B cell (primary cell): ENCODE measurements around the gene GBA2. TPM values are rescaled to one million over a fixed set of nuclear protein-coding genes. Genes with fewer than 3 reads are reported as not detected.

Experiments used
- ATAC-seq: fragments of 200-7000 bp; cut with Tn5 transposase; one replicate; pipeline ENCODE4 v1.10.0; 2021; ENCODE audit warnings: low read depth, mild to moderate bottlenecking, moderate number of reproducible peaks, moderate library complexity
- CTCF ChIA-PET: fragments of 350-600 bp; sonication (Branson Sonifier 250); formaldehyde crosslinking; loops from one replicate; lab custom pipeline; 2021; ENCODE audit warnings: antibody characterized with exemption, inconsistent platforms; lab: Charles Lee
- POLR2A ChIA-PET: fragments of 350-600 bp; sonication (Branson Sonifier 250); formaldehyde crosslinking; loops from one replicate; lab custom pipeline; 2021; ENCODE audit warnings: antibody characterized with exemption; lab: Charles Lee
- DNase-seq: peaks from one replicate; pipeline ENCODE4 v3.0.0; 2013
- H2AFZ ChIP-seq: 2 replicates; pipeline ENCODE4 v1.6.1; 2012; ENCODE audit warnings: mild to moderate bottlenecking, low read depth, low read length; ENCODE audit not compliant: insufficient read depth, poor library complexity, severe bottlenecking
- H3K27ac ChIP-seq, 2 donors: 1 replicate in 1 of 2; 2 replicates in 1 of 2; pipeline ENCODE4 v1.5.1; 2012 to 2013; ENCODE audit warnings: low read length in 2 of 2, mild to moderate bottlenecking in 2 of 2, moderate library complexity in 1 of 2
- H3K27me3 ChIP-seq, 4 experiments: fragments of 200-600 bp in 1 of 4; sonication (generic) in 1 of 4; replicated peaks in 1 of 4; 1 replicate in 2 of 4; 2 replicates in 2 of 4; pipeline versions ENCODE4 v1.6.1 to v1.7.0; 2013 to 2016; ENCODE audit warnings: low read length in 3 of 4, mild to moderate bottlenecking in 2 of 4, mixed read lengths in 1 of 4, moderate library complexity in 1 of 4; ENCODE audit not compliant: insufficient read depth in 4 of 4, control insufficient read depth in 3 of 4; ENCODE audit errors: control extremely low read depth in 1 of 4
- H3K36me3 ChIP-seq, 2 experiments: replicated peaks in 1 of 2; 1 replicate in 1 of 2; 2 replicates in 1 of 2; pipeline versions ENCODE4 v1.6.1 to v1.7.1; 2013; ENCODE audit warnings: low read length in 1 of 2; ENCODE audit not compliant: insufficient read depth in 2 of 2, control insufficient read depth in 1 of 2; ENCODE audit errors: control extremely low read depth in 1 of 2, extremely low read depth in 1 of 2
- H3K4me1 ChIP-seq, 2 donors: fragments of 200-600 bp in 1 of 2; sonication (generic) in 1 of 2; 1 replicate in 1 of 2; 2 replicates in 1 of 2; pipeline versions ENCODE4 v1.5.1 to v1.6.1; 2013 to 2017; ENCODE audit warnings: low read length in 2 of 2; ENCODE audit not compliant: control insufficient read depth in 2 of 2, insufficient read depth in 2 of 2
- H3K4me2 ChIP-seq: replicated peaks from 2 replicates; pipeline ENCODE3; 2012; ENCODE audit warnings: mild to moderate bottlenecking, low read depth, low read length; ENCODE audit not compliant: poor library complexity, severe bottlenecking
- H3K4me3 ChIP-seq, 5 experiments: fragments of 200-600 bp in 1 of 5; sonication (generic) in 1 of 5; 1 replicate in 3 of 5; 2 replicates in 2 of 5; pipeline versions ENCODE4 v1.5.1 to v1.7.0; 2011 to 2016; ENCODE audit warnings: low read length in 4 of 5, mild to moderate bottlenecking in 4 of 5, low read depth in 2 of 5, control low read depth in 1 of 5, moderate library complexity in 1 of 5; ENCODE audit not compliant: insufficient read depth in 1 of 5; ENCODE audit errors: control extremely low read depth in 1 of 5, extremely low read depth in 1 of 5
- H3K79me2 ChIP-seq: fragments of 200-600 bp; sonication (generic); one replicate; pipeline ENCODE4 v1.6.0; 2016; ENCODE audit warnings: low read length; ENCODE audit not compliant: control insufficient read depth, insufficient read depth
- H3K9ac ChIP-seq: fragments of 200-600 bp; sonication (generic); 2 replicates; pipeline ENCODE4 v1.6.1; 2017; ENCODE audit warnings: mild to moderate bottlenecking, low read length, moderate library complexity
- H3K9me3 ChIP-seq, 3 donors: one replicate each; pipeline versions ENCODE4 v1.6.1 to v1.7.1; 2013; ENCODE audit warnings: low read length in 2 of 3; ENCODE audit not compliant: control insufficient read depth in 2 of 3, insufficient read depth in 1 of 3; ENCODE audit errors: control extremely low read depth in 1 of 3
- H4K20me1 ChIP-seq: 2 replicates; pipeline ENCODE4 v1.6.0; 2012; ENCODE audit warnings: mild to moderate bottlenecking, low read length; ENCODE audit not compliant: insufficient read depth, control insufficient read depth, poor library complexity, severe bottlenecking
- H3K27ac Mint-ChIP-seq: one replicate; pipeline ENCODE4 v1.8.0; 2021; ENCODE audit warnings: mixed read lengths
- H3K27me3 Mint-ChIP-seq: one replicate; pipeline ENCODE4 v1.8.0; 2021; ENCODE audit warnings: mixed read lengths
- H3K4me1 Mint-ChIP-seq: one replicate; pipeline ENCODE4 v1.8.0; 2021; ENCODE audit warnings: mixed read lengths
- H3K4me3 Mint-ChIP-seq: one replicate; pipeline ENCODE4 v1.8.0; 2021; ENCODE audit warnings: mixed read lengths
- H3K9me3 Mint-ChIP-seq: one replicate; pipeline ENCODE4 v1.8.0; 2022; ENCODE audit warnings: mixed read lengths; ENCODE audit not compliant: insufficient read depth
- EZH2 ChIP-seq: IDR thresholded peaks from 2 replicates; pipeline ENCODE4 v1.6.1; 2012; ENCODE audit warnings: borderline replicate concordance, low read depth, mild to moderate bottlenecking, moderate library complexity, low read length; ENCODE audit not compliant: insufficient read depth, poor library complexity, severe bottlenecking
- WGBS: methylation state at CpG from one replicate; pipeline ENCODE4 v1.1.5; 2013; ENCODE audit warnings: missing lambda C conversion rate; ENCODE audit not compliant: insufficient coverage; 5-methylcytosine and 5-hydroxymethylcytosine counted together
- intact Hi-C: fragments of 100-400 bp; cut with micrococcal nuclease; formaldehyde crosslinking; loops from one replicate; pipeline ENCODE4 v1.10.0; 2022
- polyA plus RNA-seq: library from polyadenylated mRNA; depleted of rRNA; stranded (reverse); fragments of >200 nt; gene quantifications from 2 replicates; pipeline ENCODE4 v1.2.3, GENCODE V29; 2012
- total RNA-seq, 2 donors: library from RNA; stranded (reverse); fragments of 120-200 nt in 1 of 2; gene quantifications; 1 replicate in 1 of 2; 2 replicates in 1 of 2; pipeline versions ENCODE4 v1.2.3 to v1.2.4, GENCODE V29; 2013 to 2022
- TF ChIP-seq, protein P1 (sequence below): fragments of 200-600 bp; IDR thresholded peaks from one replicate; pipeline ENCODE4 v1.8.0; 2022; ENCODE audit warnings: antibody characterized with exemption, mild to moderate bottlenecking

GBA2 gene
- total and polyA plus RNA-seq, 2 donors (not counting 1 experiment from before 2014, with no cell fraction given), result 114 to 137 TPM

DNA sequence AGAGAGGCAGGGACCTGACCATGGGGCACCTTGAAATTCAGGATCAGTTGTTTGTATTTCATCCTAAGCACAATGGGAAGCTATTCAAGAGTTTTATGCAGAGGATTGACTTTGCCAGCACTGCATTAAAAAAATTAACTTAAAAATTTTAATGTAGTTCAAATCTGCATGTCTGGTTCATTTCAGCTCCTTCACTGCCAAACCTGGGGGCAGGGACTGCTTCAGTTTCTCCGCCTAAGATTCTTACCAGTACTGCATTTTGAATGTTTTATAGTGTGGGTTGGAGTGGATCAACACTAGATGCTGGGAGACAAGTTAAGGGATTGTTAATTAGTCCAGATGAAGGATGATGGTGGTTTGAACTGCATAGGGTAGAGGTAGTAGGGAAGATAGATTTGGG, 20.7 kb upstream of the GBA2 start:
- Histone ChIP-seq H3K4me3 (no peak overlapping the region), H3K27ac (no peak overlapping the region), H2AFZ (no peak overlapping the region), H3K4me2 (no peak overlapping the region), H3K9me3 (no peaks in the 10 kb centered on the region), H4K20me1 (peaks cover 54% of the 10 kb centered on the region), H3K79me2 (peaks cover 73% of the 10 kb centered on the region), H3K9ac (no peak overlapping the region), H3K36me3 (peaks cover 2 to 17% of the 10 kb centered on the region in 2 experiments), H3K27me3 (no peaks in the 10 kb centered on the region), H3K4me1 (peaks cover 0 to under 1% of the 10 kb centered on the region in 2 donors)
- no peak overlapping the region for H3K4me3 Mint-ChIP-seq
- no peaks in the 10 kb centered on the region for H3K27me3 Mint-ChIP-seq
- TF ChIP-seq EZH2, result no peak
- DNase-seq (no peak), ATAC-seq (no peak)
- H3K9me3 Mint-ChIP-seq, result no peaks in the 10 kb centered on the region
- CTCF ChIA-PET, result interaction anchor here (0.6 to 3.8 kb wide), 5 partner anchors 12 to 112 kb away, joined by 3 to 22 read pairs (median 4); partner anchors contain the start of gene RMRP
- H3K27ac Mint-ChIP-seq, result no peak overlapping the region
- intact Hi-C loops, result no loop called here
- H3K4me1 Mint-ChIP-seq, result peaks cover 5% of the 10 kb centered on the region
- WGBS, result 100% methylated on average over 1 of the region's 1 CpG
- POLR2A ChIA-PET, result no interaction called here

DNA sequence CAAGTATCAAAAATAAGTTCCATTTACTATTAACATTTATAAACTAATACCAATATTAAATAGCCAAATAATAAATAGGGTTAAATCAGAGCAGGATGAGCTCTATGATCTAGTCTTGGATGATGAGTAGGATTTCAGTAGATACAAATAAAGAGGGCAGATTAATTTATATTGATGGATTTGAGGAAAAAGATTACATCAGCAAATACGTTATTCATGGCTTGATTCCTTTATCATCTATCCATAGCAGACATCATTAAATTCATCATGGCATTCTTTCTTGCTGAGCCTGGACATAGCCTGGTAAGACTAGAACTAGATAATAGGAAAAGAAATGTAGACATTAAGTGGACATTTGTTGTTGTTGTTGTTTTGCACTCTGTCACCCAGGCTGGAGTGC, 18.4 kb upstream of the GBA2 start:
- Histone ChIP-seq H3K9ac (no peak overlapping the region), H3K27me3 (no peaks in the 10 kb centered on the region), H3K27ac (no peak overlapping the region), H3K36me3 (peaks cover 2 to 17% of the 10 kb centered on the region in 2 experiments), H3K4me1 (no peaks in the 10 kb centered on the region), H2AFZ (no peak overlapping the region), H3K4me3 (no peak overlapping the region), H3K9me3 (peaks cover 0 to 2% (median 0%) of the 10 kb centered on the region in 3 donors), H3K79me2 (peaks cover 85% of the 10 kb centered on the region), H4K20me1 (peaks cover 62% of the 10 kb centered on the region), H3K4me2 (no peak overlapping the region)
- ATAC-seq (no peak), DNase-seq (no peak)
- H3K4me1 Mint-ChIP-seq, result peaks cover 12% of the 10 kb centered on the region
- H3K4me3 Mint-ChIP-seq, result no peak overlapping the region
- no peaks in the 10 kb centered on the region for H3K9me3 Mint-ChIP-seq
- no CpG with 5 or more reads among the region's 1 CpG for WGBS
- H3K27me3 Mint-ChIP-seq, result no peaks in the 10 kb centered on the region
- H3K27ac Mint-ChIP-seq, result no peak overlapping the region
- TF ChIP-seq, protein P1, sequence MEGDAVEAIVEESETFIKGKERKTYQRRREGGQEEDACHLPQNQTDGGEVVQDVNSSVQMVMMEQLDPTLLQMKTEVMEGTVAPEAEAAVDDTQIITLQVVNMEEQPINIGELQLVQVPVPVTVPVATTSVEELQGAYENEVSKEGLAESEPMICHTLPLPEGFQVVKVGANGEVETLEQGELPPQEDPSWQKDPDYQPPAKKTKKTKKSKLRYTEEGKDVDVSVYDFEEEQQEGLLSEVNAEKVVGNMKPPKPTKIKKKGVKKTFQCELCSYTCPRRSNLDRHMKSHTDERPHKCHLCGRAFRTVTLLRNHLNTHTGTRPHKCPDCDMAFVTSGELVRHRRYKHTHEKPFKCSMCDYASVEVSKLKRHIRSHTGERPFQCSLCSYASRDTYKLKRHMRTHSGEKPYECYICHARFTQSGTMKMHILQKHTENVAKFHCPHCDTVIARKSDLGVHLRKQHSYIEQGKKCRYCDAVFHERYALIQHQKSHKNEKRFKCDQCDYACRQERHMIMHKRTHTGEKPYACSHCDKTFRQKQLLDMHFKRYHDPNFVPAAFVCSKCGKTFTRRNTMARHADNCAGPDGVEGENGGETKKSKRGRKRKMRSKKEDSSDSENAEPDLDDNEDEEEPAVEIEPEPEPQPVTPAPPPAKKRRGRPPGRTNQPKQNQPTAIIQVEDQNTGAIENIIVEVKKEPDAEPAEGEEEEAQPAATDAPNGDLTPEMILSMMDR, result no peak
- no peak for TF ChIP-seq EZH2
- POLR2A ChIA-PET, result interaction anchor here (0.7 kb wide), 2 partner anchors 9 to 23 kb away, joined by 7 to 11 read pairs; no protein-coding TSS in a partner anchor
- CTCF ChIA-PET, result interaction anchor here (1.0 kb wide), 1 partner anchor 8 kb away, joined by 3 read pairs; no protein-coding TSS in a partner anchor
- intact Hi-C loops, result no loop called here
